Measurements from ENCODE around the gene DIP2C.
"Not testable (repeated sequence)": the region's sequence is repeated elsewhere in the genome, so short reads cannot be mapped to it uniquely, and the experiment has no call there.

The DIP2C gene

GRCh38 chr10:404991-405390 is 284.5 kb downstream of the DIP2C start:
- DNase-seq: no peak

- DNase-seq: no peak
Observed at GRCh38 chr10:404346-404745, 285.1 kb downstream of the DIP2C start.

GRCh38 chr10:398954-399353 is 290.5 kb downstream of the DIP2C start:
- DNase-seq: no peak

GRCh38 chr10:397321-398068 is 292.0 kb downstream of the DIP2C start:
- no peak for DNase-seq

- no peak for DNase-seq
Observed at GRCh38 chr10:396535-397220, 292.8 kb downstream of the DIP2C start.

GRCh38 chr10:396107-396506 is 293.4 kb downstream of the DIP2C start:
- DNase-seq: no peak

- DNase-seq: no peak
Observed at GRCh38 chr10:395665-396064, 293.8 kb downstream of the DIP2C start.

GRCh38 chr10:394439-395101 is 294.9 kb downstream of the DIP2C start:
- not testable (repeated sequence) for DNase-seq

- DNase-seq: no peak
Observed at GRCh38 chr10:393787-394438, 295.6 kb downstream of the DIP2C start.

- DNase-seq: no peak
Observed at GRCh38 chr10:393106-393745, 296.2 kb downstream of the DIP2C start.

- DNase-seq: no peak
Observed at GRCh38 chr10:392705-393037, 296.8 kb downstream of the DIP2C start.

- no peak for DNase-seq
Observed at GRCh38 chr10:391847-392704, 297.4 kb downstream of the DIP2C start.

GRCh38 chr10:391305-391704 is 298.2 kb downstream of the DIP2C start:
- no peak for DNase-seq

GRCh38 chr10:390449-391100 is 298.9 kb downstream of the DIP2C start:
- DNase-seq: no peak

- no peak for DNase-seq
Observed at GRCh38 chr10:389836-390448, 299.5 kb downstream of the DIP2C start.

GRCh38 chr10:389261-389790 is 300.1 kb downstream of the DIP2C start:
- no peak for DNase-seq

GRCh38 chr10:388661-389045 is 300.8 kb downstream of the DIP2C start:
- DNase-seq: no peak

- no peak for DNase-seq
Observed at GRCh38 chr10:387909-388660, 301.4 kb downstream of the DIP2C start.

GRCh38 chr10:387593-387891 is 301.9 kb downstream of the DIP2C start:
- DNase-seq: no peak

Data from activated CD4-positive, alpha-beta T cell treated with anti-CD3 and anti-CD28 coated beads, Interleukin-2, amount 50 U/mL, for 1 hour (primary cell).